RWPE2 (cell line): Measurements from ENCODE around the gene UBASH3B.

Experiments used
- ATAC-seq: fragments of 200-7000 bp; cut with Tn5 transposase; 3 replicates; pipeline ENCODE4 v1.9.1; 2021; ENCODE audit warnings: low read depth
- DNase-seq: peaks from one replicate; pipeline ENCODE4 v3.0.0-alpha.2; 2020; ENCODE audit warnings: low spot score
- H3K27ac ChIP-seq: fragments of 450-650 bp; 2 replicates; pipeline ENCODE4 v1.5.1; 2017; ENCODE audit warnings: mild to moderate bottlenecking; ENCODE audit not compliant: poor library complexity, severe bottlenecking
- H3K27me3 ChIP-seq: fragments of 250-450 bp; sonication (Bioruptor Pico); 2 replicates; pipeline ENCODE4 v1.5.1; 2021; ENCODE audit warnings: mild to moderate bottlenecking, moderate library complexity; ENCODE audit not compliant: insufficient read depth, poor library complexity, severe bottlenecking
- H3K36me3 ChIP-seq: fragments of 250-450 bp; sonication (Bioruptor Pico); 2 replicates; pipeline ENCODE4 v1.5.1; 2020; ENCODE audit warnings: low read depth, mild to moderate bottlenecking, moderate library complexity
- H3K4me1 ChIP-seq: fragments of 250-450 bp; sonication (Bioruptor Pico); 2 replicates; pipeline ENCODE4 v1.5.1; 2021; ENCODE audit warnings: mild to moderate bottlenecking, moderate library complexity; ENCODE audit not compliant: insufficient read depth, poor library complexity, severe bottlenecking
- H3K4me3 ChIP-seq: fragments of 250-450 bp; sonication (Bioruptor Pico); 2 replicates; pipeline ENCODE4 v1.5.1; 2021; ENCODE audit warnings: mild to moderate bottlenecking, moderate library complexity; ENCODE audit not compliant: severe bottlenecking
- H3K9me3 ChIP-seq: fragments of 250-450 bp; sonication (Bioruptor Pico); 2 replicates; pipeline ENCODE4 v1.5.1; 2021; ENCODE audit warnings: mild to moderate bottlenecking, moderate library complexity; ENCODE audit not compliant: severe bottlenecking
- CTCF ChIP-seq: fragments of 450-650 bp; IDR thresholded peaks from one replicate; pipeline ENCODE4 v1.5.1; 2017; ENCODE audit warnings: mild to moderate bottlenecking, moderate library complexity; ENCODE audit not compliant: poor library complexity, severe bottlenecking

UBASH3B gene

GRCh38 chr11:122701143-122701542 is 45.6 kb downstream of the UBASH3B start:
- DNase-seq (no peak), ATAC-seq (no peak)
- peaks cover 13% of the 10 kb centered on the region for H3K4me1 ChIP-seq
- no peaks in the 10 kb centered on the region for H3K9me3 ChIP-seq
- H3K36me3 ChIP-seq: no peaks in the 10 kb centered on the region
- H3K27me3 ChIP-seq: no peaks in the 10 kb centered on the region
- TF ChIP-seq CTCF: no peak
- H3K27ac ChIP-seq: no peak overlapping the region
- H3K4me3 ChIP-seq: no peak overlapping the region

- no peak overlapping the region for H3K4me3 ChIP-seq
- ATAC-seq (no peak), DNase-seq (no peak)
- H3K27me3 ChIP-seq: no peaks in the 10 kb centered on the region
- no peaks in the 10 kb centered on the region for H3K9me3 ChIP-seq
- no peak overlapping the region for H3K27ac ChIP-seq
- H3K36me3 ChIP-seq: no peaks in the 10 kb centered on the region
- H3K4me1 ChIP-seq: peaks cover 16% of the 10 kb centered on the region
- no peak for TF ChIP-seq CTCF
Observed at GRCh38 chr11:122703541-122704272, 48.2 kb downstream of the UBASH3B start.

- Histone ChIP-seq H3K9me3 (no peaks in the 10 kb centered on the region), H3K4me3 (no peak overlapping the region), H3K27me3 (no peaks in the 10 kb centered on the region), H3K27ac (no peak overlapping the region), H3K36me3 (no peaks in the 10 kb centered on the region), H3K4me1 (peaks cover 22% of the 10 kb centered on the region)
- no peak for DNase-seq
- no peak for ATAC-seq
- no peak for TF ChIP-seq CTCF
Observed at GRCh38 chr11:122705396-122705795, 49.9 kb downstream of the UBASH3B start.

GRCh38 chr11:122706291-122707088 is 51.0 kb downstream of the UBASH3B start:
- Histone ChIP-seq H3K4me1 (peaks cover 22% of the 10 kb centered on the region), H3K4me3 (no peak overlapping the region), H3K27me3 (no peaks in the 10 kb centered on the region), H3K36me3 (no peaks in the 10 kb centered on the region), H3K9me3 (no peaks in the 10 kb centered on the region), H3K27ac (peak overlapping the region; percentile 24)
- DNase-seq: no peak
- TF ChIP-seq CTCF: no peak
- peak; percentile 66 for ATAC-seq

- Histone ChIP-seq H3K36me3 (no peaks in the 10 kb centered on the region), H3K27me3 (no peaks in the 10 kb centered on the region), H3K4me3 (no peak overlapping the region), H3K27ac (peak overlapping the region; percentile 24), H3K9me3 (no peaks in the 10 kb centered on the region), H3K4me1 (peaks cover 22% of the 10 kb centered on the region)
- DNase-seq: no peak
- no peak for ATAC-seq
- TF ChIP-seq CTCF: no peak
Observed at GRCh38 chr11:122707111-122707510, 51.6 kb downstream of the UBASH3B start.
